Measurements from ENCODE around the gene ANKS1B.

ANKS1B gene

GRCh38 chr12:98908866-98909265 is 1075.9 kb downstream of the ANKS1B start:
- no peak for DNase-seq

- DNase-seq = no peak
Measured at GRCh38 chr12:98903875-98904274, 1080.9 kb downstream of the ANKS1B start.

GRCh38 chr12:98901189-98901588 is 1083.5 kb downstream of the ANKS1B start:
- no peak for DNase-seq

- DNase-seq = no peak
Measured at GRCh38 chr12:98896938-98897337, 1087.8 kb downstream of the ANKS1B start.

GRCh38 chr12:98895086-98895651 is 1089.6 kb downstream of the ANKS1B start:
- peak; percentile 47 to 51 for DNase-seq

DNA sequence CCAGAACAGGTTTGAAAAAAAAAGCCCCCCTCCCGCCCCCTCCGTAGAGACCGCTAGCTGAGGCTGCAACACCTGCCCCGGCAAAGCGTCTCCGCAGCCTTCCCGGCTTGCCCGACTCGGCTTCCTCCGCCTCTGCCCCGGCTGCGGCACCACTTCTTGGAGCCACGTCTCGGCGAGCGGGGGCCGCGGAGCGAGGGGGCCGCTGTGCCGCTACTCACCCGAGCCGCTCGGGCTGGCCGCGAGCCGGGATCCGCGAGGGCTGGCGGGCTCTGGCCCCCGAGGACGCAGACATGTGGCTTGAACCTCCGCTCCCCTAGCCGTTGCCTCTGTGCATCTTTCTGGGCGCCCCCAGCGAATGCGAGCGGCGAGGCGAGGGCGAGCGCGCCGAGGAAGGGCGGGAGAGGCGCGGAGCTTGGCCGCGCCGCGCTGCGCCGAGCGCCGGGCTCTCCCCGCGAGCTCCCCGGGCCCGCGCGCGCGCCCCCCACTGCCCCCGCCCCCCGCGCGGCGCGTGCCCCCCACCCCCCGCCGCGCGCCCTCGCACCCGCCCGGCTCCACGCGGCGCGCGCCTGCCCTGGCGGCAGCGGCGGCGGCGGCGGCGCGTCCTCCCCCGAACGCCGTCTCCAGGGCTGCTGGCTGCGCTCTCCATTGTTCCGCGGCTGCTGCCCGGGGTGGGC is 1090.2 kb downstream of the ANKS1B start:
- DNase-seq = peak; percentile 45 to 60

DNA sequence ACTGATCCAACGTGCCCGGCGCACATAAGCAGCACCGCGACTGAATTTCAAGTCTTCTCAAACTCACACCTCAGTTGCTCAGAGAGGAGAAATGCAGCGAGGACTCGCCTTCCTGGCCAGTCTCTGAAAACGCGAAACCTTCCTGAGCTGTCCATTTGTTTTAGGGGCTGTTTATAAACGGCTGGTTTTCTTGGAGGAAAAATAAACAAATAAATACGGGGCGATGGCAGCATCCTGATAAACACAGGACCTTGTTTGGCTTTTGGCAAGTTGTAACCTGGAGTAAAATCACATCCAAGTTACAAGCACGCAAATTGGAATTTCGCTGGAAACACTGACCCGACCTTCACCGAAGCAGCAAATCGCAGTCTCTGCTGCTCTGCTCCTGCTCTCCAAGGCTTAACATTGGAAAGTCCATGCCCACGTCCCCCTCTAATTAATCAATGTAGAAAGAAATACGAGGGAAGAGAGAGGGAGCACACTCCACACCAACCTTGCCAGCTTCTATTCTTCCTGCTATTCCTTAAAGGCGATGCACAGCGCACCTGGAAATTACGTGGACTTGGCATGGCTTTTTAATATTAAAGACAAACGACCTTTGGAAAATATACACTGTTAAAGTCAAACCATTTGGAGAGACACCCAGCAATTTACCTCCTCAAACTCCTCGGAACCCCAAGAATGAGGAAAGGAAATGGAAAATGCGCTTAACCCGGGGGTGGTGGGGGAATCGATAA is 1090.9 kb downstream of the ANKS1B start:
- no peak for DNase-seq

DNA sequence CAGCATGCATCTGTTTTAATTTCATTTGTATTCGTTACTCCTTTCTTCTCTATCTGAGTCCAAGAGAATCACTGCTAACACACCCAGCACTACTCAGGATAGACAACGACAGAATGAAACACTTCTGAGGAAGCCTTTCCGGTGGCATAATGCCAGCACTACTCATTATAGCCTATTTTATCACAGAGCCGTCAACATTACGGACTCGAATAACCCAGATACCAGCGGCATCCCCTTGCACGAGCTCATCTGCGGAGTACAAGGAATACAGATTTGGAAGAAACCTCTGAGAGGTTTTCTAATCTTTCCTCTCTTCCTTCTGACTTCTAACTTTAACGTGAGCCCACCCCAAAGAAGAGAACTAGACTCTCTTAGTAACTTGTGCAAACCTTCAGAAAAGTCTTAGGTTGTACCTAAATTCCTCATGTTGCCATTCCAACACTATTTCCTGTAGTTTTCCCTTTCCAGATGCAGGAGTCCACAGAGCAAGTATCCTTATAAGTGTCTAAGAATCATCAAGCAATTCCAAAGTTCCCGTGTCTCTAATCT is 1091.5 kb downstream of the ANKS1B start:
- no peak for DNase-seq

- DNase-seq = no peak
Measured at GRCh38 chr12:98885778-98886177, 1099.0 kb downstream of the ANKS1B start.

DNA sequence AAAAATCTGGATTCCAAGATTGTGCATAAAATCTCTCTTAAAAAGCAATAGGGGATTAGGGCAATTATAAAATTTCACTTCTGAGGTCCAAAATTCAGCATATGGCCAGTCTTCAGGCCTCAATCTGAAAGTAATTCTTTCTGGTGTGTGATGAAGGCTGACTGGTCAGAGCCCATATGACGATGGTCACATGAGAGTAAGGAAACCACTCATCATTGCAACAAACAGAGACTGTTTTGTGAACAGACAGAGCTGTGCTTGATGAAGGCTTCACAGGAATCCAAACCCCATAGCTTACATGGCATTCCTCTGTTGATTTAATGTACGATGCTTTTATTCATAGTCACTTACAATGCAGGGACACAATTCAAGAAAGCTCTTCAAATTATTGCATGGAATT is 1101.5 kb downstream of the ANKS1B start:
- no peak for DNase-seq

- DNase-seq = no peak
Measured at GRCh38 chr12:98882526-98882925, 1102.2 kb downstream of the ANKS1B start.

GRCh38 chr12:98873776-98874175 is 1111.0 kb downstream of the ANKS1B start:
- DNase-seq = no peak

DNA sequence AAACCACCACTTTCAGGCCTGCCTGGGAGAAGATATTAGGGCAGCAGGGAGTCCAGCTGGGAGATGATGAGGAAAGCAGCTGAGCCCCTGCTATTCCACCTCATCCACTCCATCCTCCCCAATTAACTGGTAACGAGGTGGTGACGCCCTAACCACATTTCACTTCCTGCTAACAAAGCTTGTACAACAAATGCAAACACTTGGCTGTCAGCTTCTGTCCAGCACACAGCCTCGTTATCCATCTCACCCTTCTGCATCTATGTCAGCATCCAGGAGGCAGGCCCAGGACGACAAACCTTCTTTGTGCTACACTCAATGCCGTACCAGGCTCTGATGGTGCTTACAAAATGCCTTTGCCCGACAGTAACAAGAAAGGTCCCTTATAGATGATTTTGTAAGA is 1114.2 kb downstream of the ANKS1B start:
- DNase-seq = no peak

DNA sequence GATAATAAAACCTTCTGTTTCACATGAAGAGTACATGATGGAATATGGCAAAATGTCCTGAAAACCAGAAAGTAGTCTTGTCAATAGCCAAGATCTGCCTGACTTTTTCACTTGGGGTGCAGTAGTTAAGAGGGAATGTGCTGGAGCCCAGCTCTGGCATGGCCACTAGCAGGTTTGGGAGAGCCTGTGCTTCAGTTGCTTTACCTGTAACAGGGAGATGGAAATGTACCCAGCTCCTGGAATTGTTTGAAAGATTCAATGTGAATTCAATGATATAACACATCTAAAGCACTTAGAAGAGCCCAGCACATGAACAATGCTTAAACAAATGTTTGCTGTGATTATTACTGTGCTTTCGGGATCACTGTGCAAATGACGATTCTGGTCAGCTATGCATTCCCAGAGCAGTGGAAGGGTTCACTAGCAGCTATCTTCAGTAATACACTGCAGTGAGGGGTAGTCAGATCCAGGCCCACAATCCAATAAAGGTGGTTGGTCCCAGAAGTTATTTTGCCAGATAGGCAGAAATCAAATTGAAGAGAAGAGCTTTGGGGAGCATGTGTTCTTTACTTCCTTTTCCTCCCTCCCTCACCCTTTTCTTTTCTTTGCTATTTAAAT is 1114.7 kb downstream of the ANKS1B start:
- DNase-seq = no peak

GRCh38 chr12:98868538-98868937 is 1116.2 kb downstream of the ANKS1B start:
- DNase-seq = no peak

DNA sequence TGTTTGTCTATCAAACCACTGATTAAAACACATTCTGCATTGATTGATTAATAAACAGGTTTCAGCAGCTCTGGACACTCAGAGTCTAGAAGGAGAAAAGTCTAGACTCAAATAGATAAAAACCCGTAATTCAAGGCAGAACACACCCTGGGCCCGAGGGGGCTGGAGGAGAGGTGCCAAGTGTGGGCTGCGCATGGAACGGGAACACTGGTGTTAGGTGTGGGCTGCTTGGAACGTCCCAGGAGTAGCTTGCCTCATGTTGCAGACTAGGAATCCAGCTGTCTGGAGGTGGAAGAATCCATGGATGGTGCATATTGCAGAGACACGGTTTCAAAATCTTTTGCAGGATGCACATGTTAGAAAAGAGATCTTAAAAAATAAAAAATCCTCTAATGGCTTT is 1116.7 kb downstream of the ANKS1B start:
- DNase-seq = no peak

GRCh38 chr12:98864363-98864762 is 1120.4 kb downstream of the ANKS1B start:
- DNase-seq = no peak

- DNase-seq = no peak
Measured at GRCh38 chr12:98863167-98863566, 1121.6 kb downstream of the ANKS1B start.

- DNase-seq = no peak
Measured at GRCh38 chr12:98861251-98861650, 1123.5 kb downstream of the ANKS1B start.

DNA sequence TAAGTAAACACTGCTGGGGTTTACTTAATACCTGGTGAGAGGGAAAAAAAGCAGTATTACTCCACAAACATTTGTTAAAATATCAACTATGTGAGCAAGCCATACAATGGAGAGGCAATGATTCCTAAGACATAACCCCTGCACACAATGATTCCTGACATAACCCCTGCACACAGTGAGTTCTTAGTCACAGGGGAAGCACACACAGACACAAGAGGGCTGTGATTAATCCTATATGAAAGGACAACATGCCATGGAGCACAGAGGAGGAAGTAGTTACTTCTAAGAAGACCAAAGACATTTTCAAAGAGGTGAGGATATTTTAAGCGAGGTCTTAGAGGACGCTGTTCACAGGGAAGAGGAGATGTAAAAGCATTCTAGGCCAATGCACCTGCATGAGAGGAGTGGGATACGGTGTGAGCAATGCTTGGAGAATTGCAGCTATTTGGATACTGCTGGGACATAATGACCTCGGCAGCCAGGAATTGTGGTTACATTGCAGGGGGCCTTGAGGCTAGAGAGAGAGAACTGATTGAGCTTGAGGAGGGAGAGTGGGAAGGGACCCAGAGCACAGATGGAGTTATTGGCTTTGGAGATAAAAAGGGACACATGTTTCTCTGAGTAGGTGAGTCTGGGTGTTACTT is 1127.7 kb downstream of the ANKS1B start:
- DNase-seq = no peak

DNA sequence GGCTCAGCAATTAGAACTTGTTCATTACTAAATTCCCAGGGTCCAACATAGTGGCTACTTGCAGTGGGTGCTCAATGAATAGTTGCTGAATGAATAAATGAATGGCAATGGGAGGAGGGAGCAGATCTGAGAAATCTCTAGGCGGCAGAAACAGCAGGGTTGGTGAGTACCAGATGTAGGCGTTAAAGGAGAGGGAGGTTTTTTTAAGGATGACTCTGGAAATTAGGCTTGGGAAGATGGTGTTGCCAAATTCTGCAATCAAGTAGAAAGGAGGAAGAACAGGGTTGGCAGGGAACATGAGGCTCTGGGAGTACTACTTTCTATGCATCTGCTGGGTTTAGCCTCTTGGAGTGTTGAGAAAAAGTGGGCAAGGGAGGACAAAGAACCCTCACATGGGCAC is 1132.6 kb downstream of the ANKS1B start:
- DNase-seq = no peak

DNA sequence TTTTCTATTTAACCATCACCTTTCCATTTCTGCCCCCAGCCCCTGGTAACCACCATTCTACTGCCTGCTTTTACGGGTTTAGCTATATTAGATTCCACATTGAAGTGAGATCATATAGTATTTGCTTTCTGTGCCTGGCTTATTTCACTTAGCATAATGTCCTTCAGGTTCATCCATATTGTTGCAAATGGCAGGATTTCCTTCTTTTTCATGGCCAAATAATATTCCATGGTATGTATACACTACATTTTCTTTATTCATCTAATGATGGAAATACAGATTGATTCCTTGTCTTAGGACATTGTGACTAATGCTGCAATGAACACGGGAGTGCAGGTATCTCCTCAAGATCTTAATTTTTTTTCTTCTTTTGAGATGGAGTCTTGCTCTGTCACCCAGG is 1137.5 kb downstream of the ANKS1B start:
- no peak for DNase-seq

DNA sequence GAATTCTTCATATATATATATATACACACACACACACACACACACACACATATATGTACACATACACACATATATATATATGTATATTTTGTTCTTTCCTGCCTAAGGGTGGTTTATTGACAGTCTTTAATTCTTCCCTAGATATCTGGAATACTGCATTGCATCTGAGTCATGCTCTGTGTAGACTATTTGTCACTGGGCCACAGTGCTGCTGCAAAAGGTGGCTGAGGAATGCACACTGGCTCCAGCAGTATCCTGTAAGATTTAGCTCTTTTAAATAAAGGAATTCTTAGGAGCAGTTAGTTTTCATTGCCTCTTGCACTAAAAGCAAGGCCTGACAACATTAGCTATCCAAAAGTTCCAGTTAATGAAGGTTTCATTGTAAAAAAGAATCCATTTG is 1138.8 kb downstream of the ANKS1B start:
- no peak for DNase-seq

All from NCI-H1930 (cell line).